ENCODE measurements around the gene KDM1B.

GRCh38 chr6:18268066-18268465 lies 112.8 kb downstream of the KDM1B start:
- TF ChIP-seq POLR2AphosphoS5 (IDR thresholded peaks at IDR 0.05) (no peak), CTCF (IDR thresholded peaks at IDR 0.05) (no peak)

Measured in prostate gland (tissue), 2 donors.